Panc1 (cell line): ENCODE data around the gene F11. TPM values are rescaled to one million over a fixed set of nuclear protein-coding genes. Genes with fewer than 3 reads are reported as not detected.

Experiments used
- ATAC-seq: fragments of 200-7000 bp; cut with Tn5 transposase; 2 replicates; pipeline ENCODE4 v1.9.1; 2020; ENCODE audit warnings: mild to moderate bottlenecking, moderate library complexity
- BruUV-seq: library from RNA; stranded (reverse); fragments of 400-500 nt; replicated peaks from 2 replicates; lab custom pipeline; 2021; lab: Mats Ljungman, UMichigan
- CTCF ChIA-PET: fragments of 300-600 bp; sonication (Branson Sonifier 250); formaldehyde crosslinking; loops from one replicate; lab custom pipeline; 2022; ENCODE audit warnings: antibody characterized with exemption; lab: Charles Lee
- POLR2A ChIA-PET: fragments of 300-600 bp; sonication (Branson Sonifier 250); formaldehyde crosslinking; loops from one replicate; lab custom pipeline; 2022; ENCODE audit warnings: antibody characterized with exemption; lab: Charles Lee
- DNase-seq: peaks from one replicate; pipeline ENCODE4 v3.0.0-alpha.2; 2010; ENCODE audit warnings: low read depth, low spot score
- H3K27ac ChIP-seq: 2 replicates; pipeline ENCODE4 v1.5.1; 2011; ENCODE audit warnings: mild to moderate bottlenecking, low read length, inconsistent platforms
- H3K27me3 ChIP-seq: fragments of 200-500 bp; sonication (Bioruptor generic); 2 replicates; pipeline ENCODE4 v1.6.0; 2014; ENCODE audit warnings: low read length, inconsistent platforms; ENCODE audit not compliant: control insufficient read depth, insufficient read depth
- H3K36me3 ChIP-seq: fragments of 200-500 bp; sonication (Bioruptor generic); 2 replicates; pipeline ENCODE4 v1.5.1; 2014; ENCODE audit warnings: inconsistent platforms, mild to moderate bottlenecking, low read length, moderate library complexity; ENCODE audit not compliant: control insufficient read depth, insufficient read depth
- H3K4me1 ChIP-seq: 2 replicates; pipeline ENCODE4 v1.5.1; 2011; ENCODE audit warnings: inconsistent platforms, mild to moderate bottlenecking, low read length, moderate library complexity; ENCODE audit not compliant: control insufficient read depth, insufficient read depth
- H3K4me3 ChIP-seq, 2 experiments: 2 replicates each; pipeline ENCODE4 v1.5.1; 2011 to 2012; ENCODE audit warnings: low read depth in 2 of 2, low read length in 2 of 2, mild to moderate bottlenecking in 2 of 2, inconsistent platforms in 1 of 2, moderate library complexity in 1 of 2
- H3K9me3 ChIP-seq: fragments of 200-500 bp; sonication (Bioruptor generic); 2 replicates; pipeline ENCODE4 v1.5.1; 2014; ENCODE audit warnings: low read depth, mild to moderate bottlenecking, inconsistent platforms, low read length, moderate library complexity; ENCODE audit not compliant: control insufficient read depth, insufficient read depth
- CTCF ChIP-seq: fragments of 450-650 bp; IDR thresholded peaks from 2 replicates; pipeline ENCODE4 v1.5.1; 2017; ENCODE audit warnings: mild to moderate bottlenecking
- POLR2AphosphoS5 ChIP-seq: IDR thresholded peaks from 2 replicates; pipeline ENCODE4 v1.6.1; 2012; ENCODE audit warnings: mild to moderate bottlenecking, low read depth, low read length, moderate library complexity
- REST ChIP-seq, 2 experiments: IDR thresholded peaks; 2 replicates each; pipeline ENCODE4 v1.6.1; 2011 to 2012; ENCODE audit warnings: low read depth in 2 of 2, control low read depth in 1 of 2, low read length in 1 of 2, mild to moderate bottlenecking in 1 of 2, moderate library complexity in 1 of 2; ENCODE audit not compliant: insufficient read depth in 1 of 2
- SIN3A ChIP-seq: IDR thresholded peaks from 2 replicates; pipeline ENCODE4 v1.6.1; 2012; ENCODE audit warnings: low read depth, mild to moderate bottlenecking, low read length, moderate library complexity, borderline replicate concordance; ENCODE audit not compliant: insufficient read depth
- TCF7L2 ChIP-seq: IDR thresholded peaks from 2 replicates; pipeline ENCODE4 v1.6.1; 2011; ENCODE audit warnings: mild to moderate bottlenecking, low read depth, low read length, inconsistent platforms
- in situ Hi-C: cut with HindIII; loops from 2 replicates; pipeline ENCODE4 v1.10.0; 2016; ENCODE audit warnings: low sequenced_read_pairs, low pct_unique_long_range_greater_than_20kb
- intact Hi-C: fragments of 100-400 bp; cut with micrococcal nuclease; formaldehyde crosslinking; loops from one replicate; pipeline ENCODE4 v1.10.0; 2022; ENCODE audit not compliant: unreplicated experiment
- total RNA-seq: library from RNA; stranded (reverse); gene quantifications from one replicate; pipeline ENCODE4 v1.2.1, GENCODE V29; 2021; ENCODE audit not compliant: unreplicated experiment

F11 gene
- total RNA-seq, 1 experiment from 2014 or later, result not detected

- H3K27ac ChIP-seq, result no peak overlapping the region
- in situ Hi-C loops, result no loop called here
- H3K36me3 ChIP-seq, result no peaks in the 10 kb centered on the region
- CTCF ChIA-PET, result no interaction called here
- TF ChIP-seq REST (IDR thresholded peaks at IDR 0.05; ENCODE audit: insufficient read depth in 1 of 2, low read depth in 2 of 2, low read length in 1 of 2) (no peak), SIN3A (no peak), CTCF (no peak), POLR2AphosphoS5 (no peak), TCF7L2 (no peak)
- H3K4me1 ChIP-seq, result no peaks in the 10 kb centered on the region
- no TSS peak for BruUV-seq
- no peaks in the 10 kb centered on the region for H3K9me3 ChIP-seq
- ATAC-seq (no peak), DNase-seq (no peak)
- no peak overlapping the region for H3K4me3 ChIP-seq
- peaks cover 11% of the 10 kb centered on the region for H3K27me3 ChIP-seq
- POLR2A ChIA-PET, result no interaction called here
- intact Hi-C loops, result no loop called here
Measured at GRCh38 chr4:186266729-186267456, 904 bp downstream of the F11 start.

- no peaks in the 10 kb centered on the region for H3K36me3 ChIP-seq
- CTCF ChIA-PET, result no interaction called here
- H3K9me3 ChIP-seq, result no peaks in the 10 kb centered on the region
- POLR2A ChIA-PET, result no interaction called here
- DNase-seq (no peak), ATAC-seq (no peak)
- H3K4me1 ChIP-seq, result no peaks in the 10 kb centered on the region
- H3K4me3 ChIP-seq, result no peak overlapping the region
- intact Hi-C loops (no loop called here), in situ Hi-C loops (no loop called here)
- no peak overlapping the region for H3K27ac ChIP-seq
- no TSS peak for BruUV-seq
- TF ChIP-seq TCF7L2, result no peak
- TF ChIP-seq SIN3A, result no peak
- TF ChIP-seq POLR2AphosphoS5, result no peak
- TF ChIP-seq CTCF, result no peak
- TF ChIP-seq REST (IDR thresholded peaks at IDR 0.05; ENCODE audit: insufficient read depth in 1 of 2, low read depth in 2 of 2, low read length in 1 of 2), result no peak
- H3K27me3 ChIP-seq, result peaks cover 11% of the 10 kb centered on the region
Measured at GRCh38 chr4:186271081-186271678, 5.2 kb downstream of the F11 start.
